HepG2 (cell line): Measurements from ENCODE around the gene PDPK1. TPM values are rescaled to one million over a fixed set of nuclear protein-coding genes. Genes with fewer than 3 reads are reported as not detected.

ENCODE experiments used
- ATAC-seq: fragments of 200-7000 bp; cut with Tn5 transposase; 3 replicates; pipeline ENCODE4 v1.9.1; 2020; ENCODE audit warnings: mild to moderate bottlenecking, moderate library complexity
- BruUV-seq: library from RNA; stranded (reverse); fragments of 400-500 nt; replicated peaks from 2 replicates; lab custom pipeline; 2021; lab: Mats Ljungman, UMichigan
- CTCF ChIA-PET: fragments of 300-600 bp; formaldehyde crosslinking; extraction: SDS; loops from one replicate; lab custom pipeline; 2021; ENCODE audit warnings: low total read pairs, inconsistent platforms, low intra/inter-chr PET ratio; lab: Yijun Ruan, JAX
- POLR2A ChIA-PET: fragments of 350-600 bp; sonication (Branson Sonifier 250); formaldehyde crosslinking; loops from one replicate; lab custom pipeline; 2020; ENCODE audit warnings: antibody characterized with exemption, inconsistent platforms; lab: Yijun Ruan, JAX
- DNase-seq: peaks from one replicate; pipeline ENCODE4 v3.0.0-alpha.2; 2015; ENCODE audit warnings: low spot score
- FAIRE-seq: peaks from 3 replicates; lab custom pipeline; 2011; peaks lifted over from hg19 to GRCh38; lab: Jason Lieb, UNC
- H2AFZ ChIP-seq: one replicate; pipeline ENCODE4 v1.6.1; 2011; ENCODE audit warnings: low read length, inconsistent platforms
- H3K27ac ChIP-seq: fragments of 300-600 bp; 3 replicates; pipeline ENCODE4 v1.8.0; 2011; ENCODE audit warnings: mixed run types, mild to moderate bottlenecking, mixed read lengths, low read length, inconsistent platforms; ENCODE audit not compliant: insufficient read depth; ENCODE audit errors: extremely low read length
- H3K27me3 ChIP-seq, 2 experiments: fragments of 200-600 bp in 1 of 2; 2 replicates in 1 of 2; 3 replicates in 1 of 2; pipeline versions ENCODE4 v1.6.0 to v1.8.0; 2011; ENCODE audit warnings: low read length in 2 of 2, mild to moderate bottlenecking in 2 of 2, moderate library complexity in 2 of 2, inconsistent platforms in 1 of 2; ENCODE audit not compliant: insufficient read depth in 2 of 2, control insufficient read depth in 1 of 2
- H3K36me3 ChIP-seq, 2 experiments: fragments of 200-600 bp in 1 of 2; replicated peaks in 1 of 2; 2 replicates in 1 of 2; 3 replicates in 1 of 2; pipeline versions ENCODE4 v1.5.1 to v1.8.0; 2011; ENCODE audit warnings: low read length in 2 of 2, inconsistent platforms in 1 of 2; ENCODE audit not compliant: insufficient read depth in 2 of 2, control insufficient read depth in 1 of 2
- H3K4me1 ChIP-seq: 2 replicates; pipeline ENCODE4 v1.5.1; 2012; ENCODE audit warnings: low read length, inconsistent platforms; ENCODE audit not compliant: insufficient read depth
- H3K4me2 ChIP-seq: 2 replicates; pipeline ENCODE4 v1.6.0; 2011; ENCODE audit warnings: low read depth, low read length, inconsistent platforms
- H3K4me3 ChIP-seq, 3 experiments: fragments of 200-600 bp in 1 of 3; sonication (generic), shearing (Covaris generic) in 1 of 3; replicated peaks in 1 of 3; 2 replicates each; pipeline ENCODE4 v1.5.1; 2011 to 2016; ENCODE audit warnings: low read length in 3 of 3, inconsistent platforms in 2 of 3, low read depth in 2 of 3, mild to moderate bottlenecking in 2 of 3, control low read depth in 1 of 3, mixed read lengths in 1 of 3; ENCODE audit not compliant: insufficient read depth in 1 of 3
- H3K79me2 ChIP-seq: one replicate; pipeline ENCODE4 v1.6.1; 2011; ENCODE audit warnings: low read length, inconsistent platforms; ENCODE audit not compliant: insufficient read depth
- H3K9ac ChIP-seq: 2 replicates; pipeline ENCODE4 v1.6.0; 2011; ENCODE audit warnings: mild to moderate bottlenecking, low read depth, low read length, inconsistent platforms; ENCODE audit not compliant: insufficient read depth
- H3K9me3 ChIP-seq: 2 replicates; pipeline ENCODE4 v1.5.1; 2012; ENCODE audit warnings: mild to moderate bottlenecking, low read length
- H4K20me1 ChIP-seq: 2 replicates; pipeline ENCODE4 v1.6.0; 2011; ENCODE audit warnings: inconsistent platforms, mild to moderate bottlenecking, low read length, moderate library complexity; ENCODE audit not compliant: insufficient read depth
- AGO1 ChIP-seq: fragments of 200-400 bp; formaldehyde crosslinking; IDR thresholded peaks from 2 replicates; pipeline ENCODE4 v1.6.1; 2017; ENCODE audit warnings: mild to moderate bottlenecking, low read depth, low read length, moderate library complexity; ENCODE audit not compliant: poor library complexity, severe bottlenecking
- EEA1 ChIP-seq: sonication (generic); formaldehyde crosslinking; IDR thresholded peaks from 2 replicates; pipeline ENCODE4 v1.5.1; 2020; ENCODE audit warnings: mild to moderate bottlenecking, missing genetic modification reagents, borderline replicate concordance
- JDP2 ChIP-seq: sonication (generic); formaldehyde crosslinking; IDR thresholded peaks from 2 replicates; pipeline ENCODE4 v1.8.1; 2022; ENCODE audit warnings: missing genetic modification reagents, borderline replicate concordance
- NRL ChIP-seq: sonication (generic); formaldehyde crosslinking; IDR thresholded peaks from 2 replicates; pipeline ENCODE4 v1.5.0; 2020; ENCODE audit warnings: missing genetic modification reagents, mild to moderate bottlenecking, moderate library complexity, borderline replicate concordance
- TBX2 ChIP-seq: sonication (generic); formaldehyde crosslinking; IDR thresholded peaks from 2 replicates; pipeline ENCODE4 v1.5.0; 2020; ENCODE audit warnings: missing genetic modification reagents, mild to moderate bottlenecking, borderline replicate concordance
- TBX3 ChIP-seq: fragments of 450-650 bp; IDR thresholded peaks from 2 replicates; pipeline ENCODE4 v1.6.1; 2017; ENCODE audit warnings: antibody characterized with exemption, mild to moderate bottlenecking, inconsistent platforms, borderline replicate concordance
- ZNF180 ChIP-seq: sonication (generic); formaldehyde crosslinking; IDR thresholded peaks from 2 replicates; pipeline ENCODE4 v1.4.0; 2020; ENCODE audit warnings: low read depth, missing genetic modification reagents, borderline replicate concordance
- ZNF24 ChIP-seq: fragments of 450-650 bp; IDR thresholded peaks from 2 replicates; pipeline ENCODE4 v1.6.1; 2017; ENCODE audit warnings: antibody characterized with exemption, mild to moderate bottlenecking
- ZNF296 ChIP-seq: sonication (generic); formaldehyde crosslinking; conservative IDR thresholded peaks from 2 replicates; pipeline ENCODE4 v1.5.0; 2020; ENCODE audit warnings: mild to moderate bottlenecking, missing genetic modification reagents
- ZNF614 ChIP-seq: IDR thresholded peaks from 2 replicates; pipeline ENCODE4 v1.6.1; 2018; ENCODE audit warnings: missing biosample characterization, missing genetic modification reagents, inconsistent platforms, borderline replicate concordance
- WGBS: methylation state at CpG from one replicate; pipeline ENCODE4 v1.1.6; 2017; ENCODE audit warnings: low lambda C conversion rate; 5-methylcytosine and 5-hydroxymethylcytosine counted together
- in situ Hi-C: cut with HindIII; loops from 2 replicates; pipeline ENCODE4 v1.10.0; 2017; ENCODE audit warnings: low pct_unique_long_range_greater_than_20kb; ENCODE audit not compliant: extremely low pct_ligation_motif_present
- intact Hi-C: fragments of 100-400 bp; cut with micrococcal nuclease; formaldehyde crosslinking; loops from one replicate; pipeline ENCODE4 v1.10.0; 2022; ENCODE audit not compliant: unreplicated experiment
- polyA plus RNA-seq, 8 experiments: library from polyadenylated mRNA; depleted of rRNA in 3 of 8; stranded (reverse) in 7 of 8; unstranded in 1 of 8; fragments of >200 nt; fragmentation: Illumina TruSeq in 4 of 8; extraction: Trizol in 4 of 8; gene quantifications; 2 replicates each; pipeline versions ENCODE4 v1.2.1 to v1.2.3, GENCODE V29; 2011 to 2016; ENCODE audit warnings: low read depth in 4 of 8, missing spikeins in 1 of 8, mixed read lengths in 1 of 8; ENCODE audit not compliant: insufficient read depth in 1 of 8
- total RNA-seq, 5 experiments: library from RNA; depleted of rRNA; stranded (reverse); fragments of >200 nt; fragmentation: Illumina TruSeq; extraction: Trizol; gene quantifications; 2 replicates each; pipeline ENCODE4 v1.2.3, GENCODE V29; 2016; ENCODE audit warnings: low read depth in 1 of 5
- TF ChIP-seq, protein P1 (sequence below): sonication (generic); formaldehyde crosslinking; IDR thresholded peaks from 2 replicates; pipeline ENCODE4 v1.9.0; 2021; ENCODE audit warnings: missing genetic modification reagents, mild to moderate bottlenecking, borderline replicate concordance
- TF ChIP-seq, protein P2 (sequence below): sonication (generic); formaldehyde crosslinking; IDR thresholded peaks from 2 replicates; pipeline ENCODE4 v1.9.0; 2021; ENCODE audit warnings: missing genetic modification reagents, borderline replicate concordance
- TF ChIP-seq, protein P3 (sequence below): IDR thresholded peaks from 2 replicates; pipeline ENCODE4 v1.6.1; 2016; ENCODE audit warnings: mild to moderate bottlenecking
- TF ChIP-seq, protein P4 (sequence below): sonication (generic); formaldehyde crosslinking; IDR thresholded peaks from 2 replicates; pipeline ENCODE4 v1.4.0; 2020; ENCODE audit warnings: missing genetic modification reagents

PDPK1 gene
- total and polyA plus RNA-seq, 2 of the 13 experiments (the other 11 are each of a cell fraction or from before 2014, with no cell fraction given): 59.6 to 129 TPM

DNA sequence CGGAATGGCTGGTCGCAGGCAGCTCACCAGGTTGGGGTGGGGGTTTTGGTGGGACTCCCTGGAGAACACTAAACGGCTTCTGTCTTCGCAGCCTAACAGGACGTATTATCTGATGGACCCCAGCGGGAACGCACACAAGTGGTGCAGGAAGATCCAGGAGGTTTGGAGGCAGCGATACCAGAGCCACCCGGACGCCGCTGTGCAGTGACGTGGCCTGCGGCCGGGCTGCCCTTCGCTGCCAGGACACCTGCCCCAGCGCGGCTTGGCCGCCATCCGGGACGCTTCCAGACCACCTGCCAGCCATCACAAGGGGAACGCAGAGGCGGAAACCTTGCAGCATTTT, 59.7 kb downstream of the PDPK1 start:
- Histone ChIP-seq H3K4me1 (no peaks in the 10 kb centered on the region), H3K79me2 (peaks cover 3% of the 10 kb centered on the region), H3K9ac (no peak overlapping the region), H3K4me2 (no peak overlapping the region), H2AFZ (no peak overlapping the region), H3K36me3 (peaks cover 25 to 61% of the 10 kb centered on the region in 2 experiments), H3K27ac (no peak overlapping the region), H3K9me3 (no peaks in the 10 kb centered on the region), H4K20me1 (peaks cover 20% of the 10 kb centered on the region; the same call in 1 of the 2 replicates), H3K4me3 (no peak overlapping the region), H3K27me3 (no peaks in the 10 kb centered on the region)
- no peak for FAIRE-seq
- CTCF ChIA-PET: no interaction called here
- 98% methylated on average over 12 of the region's 22 CpGs for WGBS
- in situ Hi-C loops: no loop called here
- DNase-seq: no peak
- BruUV-seq: no TSS peak
- no peak for ATAC-seq
- POLR2A ChIA-PET: no interaction called here
- intact Hi-C loops: no loop called here
- TF ChIP-seq TBX3 (no peak), ZNF24 (no peak), AGO1 (no peak), ZNF180 (no peak), TBX2 (CRISPR knock-in tag) (no peak), ZNF614 (CRISPR knock-in tag) (no peak), ZNF296 (CRISPR knock-in tag) (no peak), JDP2 (CRISPR knock-in tag) (no peak), EEA1 (CRISPR knock-in tag) (no peak), NRL (no peak)
- TF ChIP-seq, protein P1, sequence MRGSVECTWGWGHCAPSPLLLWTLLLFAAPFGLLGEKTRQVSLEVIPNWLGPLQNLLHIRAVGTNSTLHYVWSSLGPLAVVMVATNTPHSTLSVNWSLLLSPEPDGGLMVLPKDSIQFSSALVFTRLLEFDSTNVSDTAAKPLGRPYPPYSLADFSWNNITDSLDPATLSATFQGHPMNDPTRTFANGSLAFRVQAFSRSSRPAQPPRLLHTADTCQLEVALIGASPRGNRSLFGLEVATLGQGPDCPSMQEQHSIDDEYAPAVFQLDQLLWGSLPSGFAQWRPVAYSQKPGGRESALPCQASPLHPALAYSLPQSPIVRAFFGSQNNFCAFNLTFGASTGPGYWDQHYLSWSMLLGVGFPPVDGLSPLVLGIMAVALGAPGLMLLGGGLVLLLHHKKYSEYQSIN (CRISPR knock-in tag): no peak
- TF ChIP-seq, protein P2, sequence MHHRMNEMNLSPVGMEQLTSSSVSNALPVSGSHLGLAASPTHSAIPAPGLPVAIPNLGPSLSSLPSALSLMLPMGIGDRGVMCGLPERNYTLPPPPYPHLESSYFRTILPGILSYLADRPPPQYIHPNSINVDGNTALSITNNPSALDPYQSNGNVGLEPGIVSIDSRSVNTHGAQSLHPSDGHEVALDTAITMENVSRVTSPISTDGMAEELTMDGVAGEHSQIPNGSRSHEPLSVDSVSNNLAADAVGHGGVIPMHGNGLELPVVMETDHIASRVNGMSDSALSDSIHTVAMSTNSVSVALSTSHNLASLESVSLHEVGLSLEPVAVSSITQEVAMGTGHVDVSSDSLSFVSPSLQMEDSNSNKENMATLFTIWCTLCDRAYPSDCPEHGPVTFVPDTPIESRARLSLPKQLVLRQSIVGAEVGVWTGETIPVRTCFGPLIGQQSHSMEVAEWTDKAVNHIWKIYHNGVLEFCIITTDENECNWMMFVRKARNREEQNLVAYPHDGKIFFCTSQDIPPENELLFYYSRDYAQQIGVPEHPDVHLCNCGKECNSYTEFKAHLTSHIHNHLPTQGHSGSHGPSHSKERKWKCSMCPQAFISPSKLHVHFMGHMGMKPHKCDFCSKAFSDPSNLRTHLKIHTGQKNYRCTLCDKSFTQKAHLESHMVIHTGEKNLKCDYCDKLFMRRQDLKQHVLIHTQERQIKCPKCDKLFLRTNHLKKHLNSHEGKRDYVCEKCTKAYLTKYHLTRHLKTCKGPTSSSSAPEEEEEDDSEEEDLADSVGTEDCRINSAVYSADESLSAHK: no peak
- TF ChIP-seq, protein P3, sequence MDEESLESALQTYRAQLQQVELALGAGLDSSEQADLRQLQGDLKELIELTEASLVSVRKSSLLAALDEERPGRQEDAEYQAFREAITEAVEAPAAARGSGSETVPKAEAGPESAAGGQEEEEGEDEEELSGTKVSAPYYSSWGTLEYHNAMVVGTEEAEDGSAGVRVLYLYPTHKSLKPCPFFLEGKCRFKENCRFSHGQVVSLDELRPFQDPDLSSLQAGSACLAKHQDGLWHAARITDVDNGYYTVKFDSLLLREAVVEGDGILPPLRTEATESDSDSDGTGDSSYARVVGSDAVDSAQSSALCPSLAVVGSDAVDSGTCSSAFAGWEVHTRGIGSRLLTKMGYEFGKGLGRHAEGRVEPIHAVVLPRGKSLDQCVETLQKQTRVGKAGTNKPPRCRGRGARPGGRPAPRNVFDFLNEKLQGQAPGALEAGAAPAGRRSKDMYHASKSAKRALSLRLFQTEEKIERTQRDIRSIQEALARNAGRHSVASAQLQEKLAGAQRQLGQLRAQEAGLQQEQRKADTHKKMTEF (CRISPR knock-in tag): no peak
- TF ChIP-seq, protein P4, sequence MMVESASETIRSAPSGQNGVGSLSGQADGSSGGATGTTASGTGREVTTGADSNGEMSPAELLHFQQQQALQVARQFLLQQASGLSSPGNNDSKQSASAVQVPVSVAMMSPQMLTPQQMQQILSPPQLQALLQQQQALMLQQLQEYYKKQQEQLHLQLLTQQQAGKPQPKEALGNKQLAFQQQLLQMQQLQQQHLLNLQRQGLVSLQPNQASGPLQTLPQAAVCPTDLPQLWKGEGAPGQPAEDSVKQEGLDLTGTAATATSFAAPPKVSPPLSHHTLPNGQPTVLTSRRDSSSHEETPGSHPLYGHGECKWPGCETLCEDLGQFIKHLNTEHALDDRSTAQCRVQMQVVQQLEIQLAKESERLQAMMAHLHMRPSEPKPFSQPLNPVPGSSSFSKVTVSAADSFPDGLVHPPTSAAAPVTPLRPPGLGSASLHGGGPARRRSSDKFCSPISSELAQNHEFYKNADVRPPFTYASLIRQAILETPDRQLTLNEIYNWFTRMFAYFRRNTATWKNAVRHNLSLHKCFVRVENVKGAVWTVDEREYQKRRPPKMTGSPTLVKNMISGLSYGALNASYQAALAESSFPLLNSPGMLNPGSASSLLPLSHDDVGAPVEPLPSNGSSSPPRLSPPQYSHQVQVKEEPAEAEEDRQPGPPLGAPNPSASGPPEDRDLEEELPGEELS (CRISPR knock-in tag): no peak
